GM19452 (cell line): ENCODE results near the gene CDC42BPB.

Experiments
- ATAC-seq: cut with Tn5 transposase; IDR thresholded peaks from one replicate; pipeline ENCODE4 v1.9.1; 2021; ENCODE audit not compliant: unreplicated experiment

Gene CDC42BPB

GRCh38 chr14:102968306-102968705 is 89.0 kb downstream of the CDC42BPB start:
- no peak for ATAC-seq

- no peak for ATAC-seq
These were observed 89.9 kb downstream of the CDC42BPB start for GRCh38 chr14:102967506-102967795.

GRCh38 chr14:102966681-102967505 is 90.5 kb downstream of the CDC42BPB start:
- no peak for ATAC-seq

GRCh38 chr14:102965971-102966655 is 91.2 kb downstream of the CDC42BPB start:
- ATAC-seq, result no peak

- ATAC-seq, result no peak
These were observed 92.1 kb downstream of the CDC42BPB start for GRCh38 chr14:102965282-102965681.

- ATAC-seq, result no peak
These were observed 93.1 kb downstream of the CDC42BPB start for GRCh38 chr14:102964152-102964730.

GRCh38 chr14:102962111-102962627 is 95.2 kb downstream of the CDC42BPB start:
- ATAC-seq, result no peak

GRCh38 chr14:102958461-102958860 is 98.9 kb downstream of the CDC42BPB start:
- ATAC-seq, result no peak

- no peak for ATAC-seq
These were observed 100.1 kb downstream of the CDC42BPB start for GRCh38 chr14:102957222-102957621.

- ATAC-seq, result no peak
These were observed 101.5 kb downstream of the CDC42BPB start for GRCh38 chr14:102955636-102956408.

GRCh38 chr14:102954081-102954789 is 103.1 kb downstream of the CDC42BPB start:
- no peak for ATAC-seq

GRCh38 chr14:102953100-102953499 is 104.2 kb downstream of the CDC42BPB start:
- ATAC-seq, result no peak

GRCh38 chr14:102952276-102952675 is 105.1 kb downstream of the CDC42BPB start:
- no peak for ATAC-seq

GRCh38 chr14:102951799-102952198 is 105.5 kb downstream of the CDC42BPB start:
- no peak for ATAC-seq

GRCh38 chr14:102951034-102951433 is 106.3 kb downstream of the CDC42BPB start:
- ATAC-seq, result no peak

- no peak for ATAC-seq
These were observed 107.4 kb downstream of the CDC42BPB start for GRCh38 chr14:102949801-102950451.

- ATAC-seq, result peak; percentile 53
These were observed 108.1 kb downstream of the CDC42BPB start for GRCh38 chr14:102949062-102949800.

GRCh38 chr14:102948698-102949061 is 108.7 kb downstream of the CDC42BPB start:
- no peak for ATAC-seq

GRCh38 chr14:102947321-102948103 is 109.8 kb downstream of the CDC42BPB start:
- ATAC-seq, result no peak
